ENCODE results near the gene EGFR.

GRCh38 chr7:55108401-55108800, 89.6 kb downstream of the EGFR start:
- TF ChIP-seq CTCF (IDR thresholded peaks at IDR 0.05; ENCODE audit: borderline replicate concordance, extremely low read depth, low read length, poor library complexity, severe bottlenecking) (no peak), EZH2 (IDR thresholded peaks at IDR 0.05; ENCODE audit: borderline replicate concordance, low read depth, low read length, severe bottlenecking) (no peak)
